Stimulated activated naive CD8-positive, alpha-beta T cell treated with anti-CD3 and anti-CD28 coated beads, Interleukin-15, amount 100 ng/mL, for 72 hours (primary cell): ENCODE measurements around the gene TBC1D1.

Experiments
- ATAC-seq: fragments of 150-1000 bp; cut with Tn5 transposase; 2 replicates; pipeline ENCODE4 v1.10.0; 2021; ENCODE audit warnings: mild to moderate bottlenecking, moderate library complexity
- DNase-seq, 2 donors: peaks; one replicate each; pipeline ENCODE4 v3.0.0; 2021 to 2022
- H3K27ac Mint-ChIP-seq, 2 donors: one replicate each; pipeline ENCODE4 v1.8.0; 2022; ENCODE audit warnings: mild to moderate bottlenecking in 2 of 2, mixed read lengths in 2 of 2, moderate library complexity in 2 of 2
- H3K27me3 Mint-ChIP-seq: one replicate; pipeline ENCODE4 v1.8.0; 2022; ENCODE audit warnings: mixed read lengths
- H3K4me1 Mint-ChIP-seq: one replicate; pipeline ENCODE4 v1.8.0; 2022; ENCODE audit warnings: mild to moderate bottlenecking, mixed read lengths
- H3K4me3 Mint-ChIP-seq, 2 donors: one replicate each; pipeline ENCODE4 v1.8.0; 2022; ENCODE audit warnings: mild to moderate bottlenecking in 2 of 2, mixed read lengths in 2 of 2, moderate library complexity in 1 of 2
- H3K9me3 Mint-ChIP-seq, 2 donors: one replicate each; pipeline ENCODE4 v1.8.0; 2022; ENCODE audit warnings: mixed read lengths in 2 of 2

TBC1D1 gene

GRCh38 chr4:38138363-38138762, 247.5 kb downstream of the TBC1D1 start:
- ATAC-seq = no peak
- peaks cover 12% of the 10 kb centered on the region for H3K4me1 Mint-ChIP-seq

GRCh38 chr4:38139187-38139586, 248.3 kb downstream of the TBC1D1 start:
- no peaks in the 10 kb centered on the region for H3K27me3 Mint-ChIP-seq
- no peak overlapping the region for H3K4me3 Mint-ChIP-seq
- no peak overlapping the region for H3K27ac Mint-ChIP-seq
- H3K4me1 Mint-ChIP-seq = peaks cover 6% of the 10 kb centered on the region
- no peak for DNase-seq
- H3K9me3 Mint-ChIP-seq = no peaks in the 10 kb centered on the region
- ATAC-seq = no peak

More at GRCh38 chr4:38138363-38138762, 247.5 kb downstream of the TBC1D1 start:
- H3K27ac Mint-ChIP-seq = no peak overlapping the region
- H3K9me3 Mint-ChIP-seq = no peaks in the 10 kb centered on the region
- no peaks in the 10 kb centered on the region for H3K27me3 Mint-ChIP-seq
- no peak overlapping the region for H3K4me3 Mint-ChIP-seq
- no peak for DNase-seq

DNA sequence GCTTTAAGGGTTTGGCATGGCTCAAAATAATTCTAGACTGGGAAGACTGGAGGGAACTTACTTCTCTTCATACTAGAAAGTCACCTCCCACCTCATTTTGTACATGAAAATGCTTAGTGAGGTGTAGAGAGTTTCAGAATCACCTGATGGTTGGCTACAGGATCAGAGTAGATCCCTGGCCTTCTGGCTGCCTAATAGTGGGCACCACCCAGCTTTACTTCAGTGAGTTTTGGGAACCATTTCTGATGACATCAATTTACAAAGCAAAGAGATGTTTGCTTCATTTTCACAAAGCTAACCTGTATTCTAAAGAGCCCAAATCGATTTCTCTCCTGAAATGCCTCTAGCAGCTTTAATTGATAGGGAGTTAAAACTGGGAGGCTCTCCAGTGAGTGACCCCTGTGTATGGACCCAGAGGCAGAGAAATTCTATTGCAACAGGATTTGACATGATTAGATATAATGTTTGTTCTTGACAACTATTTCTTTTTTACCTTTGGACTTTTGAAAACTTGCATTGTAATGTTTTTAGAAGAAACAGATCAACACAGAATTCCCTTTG, 249.8 kb downstream of the TBC1D1 start:
- no peak overlapping the region for H3K27ac Mint-ChIP-seq
- DNase-seq (no peak), ATAC-seq (no peak)
- H3K27me3 Mint-ChIP-seq = no peaks in the 10 kb centered on the region
- H3K9me3 Mint-ChIP-seq = no peaks in the 10 kb centered on the region
- no peak overlapping the region for H3K4me3 Mint-ChIP-seq
- peaks cover 6% of the 10 kb centered on the region for H3K4me1 Mint-ChIP-seq

- ATAC-seq = no peak
- Mint-ChIP-seq H3K4me1 (peaks cover 6% of the 10 kb centered on the region), H3K9me3 (no peaks in the 10 kb centered on the region), H3K27ac (peak overlapping the region in 1 of 2 donors; percentile 19), H3K27me3 (no peaks in the 10 kb centered on the region), H3K4me3 (no peak overlapping the region)
- no peak for DNase-seq
These were observed 251.1 kb downstream of the TBC1D1 start for GRCh38 chr4:38141808-38142500.

- H3K27ac Mint-ChIP-seq = no peak overlapping the region
- DNase-seq = no peak
- H3K9me3 Mint-ChIP-seq = peaks cover 6 to 8% of the 10 kb centered on the region in 2 donors
- no peaks in the 10 kb centered on the region for H3K4me1 Mint-ChIP-seq
- H3K4me3 Mint-ChIP-seq = no peak overlapping the region
- H3K27me3 Mint-ChIP-seq = no peaks in the 10 kb centered on the region
- ATAC-seq = no peak
These were observed 253.1 kb downstream of the TBC1D1 start for GRCh38 chr4:38144031-38144430.

- H3K27me3 Mint-ChIP-seq = peaks cover 8% of the 10 kb centered on the region
- H3K4me1 Mint-ChIP-seq = no peaks in the 10 kb centered on the region
- ATAC-seq = no peak
- no peak overlapping the region for H3K4me3 Mint-ChIP-seq
- no peak for DNase-seq
- no peak overlapping the region for H3K27ac Mint-ChIP-seq
- H3K9me3 Mint-ChIP-seq = peaks cover 6 to 8% of the 10 kb centered on the region in 2 donors
These were observed 254.3 kb downstream of the TBC1D1 start for GRCh38 chr4:38145033-38145678.

- Mint-ChIP-seq H3K4me3 (no peak overlapping the region), H3K4me1 (no peaks in the 10 kb centered on the region), H3K27me3 (peaks cover 8% of the 10 kb centered on the region), H3K27ac (no peak overlapping the region), H3K9me3 (peaks cover 6 to 8% of the 10 kb centered on the region in 2 donors)
- no peak for DNase-seq
- no peak for ATAC-seq
These were observed 254.9 kb downstream of the TBC1D1 start for GRCh38 chr4:38145741-38146140.

DNA sequence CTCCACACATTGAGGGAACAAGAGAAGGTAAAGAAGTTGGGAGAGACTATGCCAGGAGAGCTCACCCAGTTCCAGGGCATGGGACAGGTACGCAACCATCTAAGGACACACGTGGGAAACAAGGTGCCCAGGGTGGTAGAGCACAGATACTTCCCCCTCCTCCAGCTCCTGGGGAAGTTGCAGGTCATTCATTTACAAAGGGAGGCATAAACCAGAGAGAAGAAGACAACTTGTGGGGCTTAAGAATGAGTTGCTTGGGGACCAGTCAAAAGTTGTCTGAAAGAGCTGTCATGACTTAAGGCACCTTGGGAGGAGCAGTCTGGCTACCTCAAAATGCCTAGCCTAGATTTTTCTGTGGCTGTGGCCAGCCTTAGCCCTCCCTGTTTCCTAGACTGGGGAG, 255.5 kb downstream of the TBC1D1 start:
- Mint-ChIP-seq H3K27me3 (peaks cover 8% of the 10 kb centered on the region), H3K27ac (no peak overlapping the region), H3K9me3 (peaks cover 6 to 8% of the 10 kb centered on the region in 2 donors), H3K4me1 (no peaks in the 10 kb centered on the region), H3K4me3 (no peak overlapping the region)
- ATAC-seq = no peak
- no peak for DNase-seq

GRCh38 chr4:38149472-38149996, 258.6 kb downstream of the TBC1D1 start:
- Mint-ChIP-seq H3K4me1 (peaks cover 16% of the 10 kb centered on the region), H3K4me3 (no peak overlapping the region), H3K9me3 (peaks cover 6 to 8% of the 10 kb centered on the region in 2 donors), H3K27ac (no peak overlapping the region), H3K27me3 (peaks cover 15% of the 10 kb centered on the region)
- DNase-seq (no peak), ATAC-seq (no peak)

GRCh38 chr4:38149997-38150671, 259.2 kb downstream of the TBC1D1 start:
- Mint-ChIP-seq H3K27me3 (peaks cover 15% of the 10 kb centered on the region), H3K4me1 (peaks cover 22% of the 10 kb centered on the region), H3K27ac (no peak overlapping the region), H3K9me3 (peaks cover 6 to 8% of the 10 kb centered on the region in 2 donors), H3K4me3 (no peak overlapping the region)
- no peak for ATAC-seq
- DNase-seq = no peak

DNA sequence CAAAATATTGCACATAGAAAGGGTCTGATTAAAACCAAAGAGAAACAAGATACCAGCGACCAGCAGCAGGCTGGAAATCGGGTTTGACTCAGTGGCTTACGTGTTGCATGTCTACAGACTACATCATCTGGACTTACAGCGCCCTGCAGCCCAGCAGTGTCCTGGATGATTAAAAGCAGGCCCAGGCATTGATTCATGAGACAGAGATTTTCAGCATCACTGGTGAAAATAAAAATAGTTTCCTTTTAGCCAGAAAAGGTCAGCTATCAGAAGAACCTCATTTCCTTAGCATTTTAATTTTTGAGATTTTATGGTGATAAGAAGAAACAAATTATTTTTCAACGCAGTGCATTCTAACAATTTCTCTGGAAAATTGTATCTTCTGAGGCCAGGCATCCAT, 259.9 kb downstream of the TBC1D1 start:
- H3K9me3 Mint-ChIP-seq = peaks cover 6 to 8% of the 10 kb centered on the region in 2 donors
- no peak overlapping the region for H3K27ac Mint-ChIP-seq
- DNase-seq = no peak
- ATAC-seq = no peak
- peaks cover 15% of the 10 kb centered on the region for H3K27me3 Mint-ChIP-seq
- no peak overlapping the region for H3K4me3 Mint-ChIP-seq
- peaks cover 28% of the 10 kb centered on the region for H3K4me1 Mint-ChIP-seq

GRCh38 chr4:38151873-38152272, 261.0 kb downstream of the TBC1D1 start:
- no peak for ATAC-seq
- Mint-ChIP-seq H3K27me3 (peaks cover 15% of the 10 kb centered on the region), H3K4me1 (peaks cover 36% of the 10 kb centered on the region), H3K27ac (no peak overlapping the region), H3K4me3 (no peak overlapping the region), H3K9me3 (peaks cover 6 to 8% of the 10 kb centered on the region in 2 donors)
- DNase-seq = no peak

- Mint-ChIP-seq H3K4me3 (no peak overlapping the region), H3K9me3 (peaks cover 6 to 8% of the 10 kb centered on the region in 2 donors), H3K27ac (no peak overlapping the region), H3K27me3 (peaks cover 15% of the 10 kb centered on the region), H3K4me1 (peaks cover 36% of the 10 kb centered on the region)
- no peak for DNase-seq
- no peak for ATAC-seq
These were observed 261.4 kb downstream of the TBC1D1 start for GRCh38 chr4:38152305-38152704.

GRCh38 chr4:38152721-38153386, 262.0 kb downstream of the TBC1D1 start:
- Mint-ChIP-seq H3K4me3 (no peak overlapping the region), H3K4me1 (peaks cover 36% of the 10 kb centered on the region), H3K9me3 (peaks cover 3 to 5% of the 10 kb centered on the region in 2 donors), H3K27me3 (peaks cover 15% of the 10 kb centered on the region), H3K27ac (no peak overlapping the region)
- DNase-seq = no peak
- no peak for ATAC-seq

DNA sequence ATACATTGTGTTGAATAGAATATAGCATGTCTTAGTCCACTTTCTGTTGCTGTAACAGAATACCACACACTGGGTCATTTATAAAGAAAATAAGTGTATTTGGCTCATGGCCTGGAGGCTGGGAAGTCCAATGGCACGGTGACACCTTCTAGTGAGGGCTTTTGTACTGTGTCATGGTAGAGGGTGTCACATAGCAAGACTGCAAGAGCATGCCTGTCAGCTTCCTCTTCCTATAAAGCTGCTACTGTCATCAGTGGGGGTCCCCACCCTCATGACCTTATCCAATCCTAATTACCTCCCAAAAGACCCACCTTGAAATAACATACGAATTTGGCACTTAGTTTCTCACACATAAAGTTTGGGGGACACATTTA, 262.5 kb downstream of the TBC1D1 start:
- no peak for ATAC-seq
- Mint-ChIP-seq H3K4me3 (no peak overlapping the region), H3K9me3 (peaks cover 0 to 2% of the 10 kb centered on the region in 2 donors), H3K27ac (no peak overlapping the region), H3K4me1 (peaks cover 38% of the 10 kb centered on the region), H3K27me3 (peaks cover 15% of the 10 kb centered on the region)
- DNase-seq = no peak
